GM21526 (cell line): ENCODE results near the gene NEK8.
"Not testable (repeated sequence)": the region's sequence is repeated elsewhere in the genome, so short reads cannot be mapped to it uniquely, and the experiment has no call there.

ENCODE experiments used
- ATAC-seq: cut with Tn5 transposase; IDR thresholded peaks from one replicate; pipeline ENCODE4 v1.9.1; 2021; ENCODE audit warnings: moderate library complexity; ENCODE audit not compliant: unreplicated experiment, low FRiP score

Gene NEK8

DNA sequence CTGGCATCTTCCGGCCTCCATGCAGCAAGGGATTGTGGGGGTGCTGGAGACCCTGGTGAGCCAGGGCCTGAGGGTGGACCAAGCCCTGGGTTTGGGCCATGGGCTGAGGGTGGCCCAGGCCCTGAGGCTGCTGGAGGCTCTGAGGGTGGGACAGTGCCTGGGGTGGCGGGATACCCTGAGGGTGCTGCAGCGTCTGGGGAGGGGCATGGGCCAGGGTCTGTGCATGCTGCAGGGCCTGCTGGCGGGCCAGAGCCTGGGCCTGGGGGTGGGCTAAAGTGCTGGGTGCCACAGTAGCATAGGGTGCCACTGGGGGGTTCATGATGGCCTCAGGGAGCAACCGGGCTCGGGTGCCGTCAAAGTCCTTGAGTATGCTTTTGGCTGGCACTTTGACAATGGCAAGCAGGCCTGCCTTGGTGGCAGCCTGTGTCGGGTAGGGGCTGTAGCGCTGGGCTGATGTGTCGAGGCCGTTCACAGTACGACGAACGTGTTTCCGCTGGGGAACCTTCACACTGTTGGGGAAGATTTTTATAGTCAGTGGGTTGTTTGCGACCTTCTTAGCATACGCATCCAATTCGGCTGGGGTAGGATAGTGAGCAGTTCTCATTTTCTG, 30.8 kb downstream of the NEK8 start:
- no peak for ATAC-seq

DNA sequence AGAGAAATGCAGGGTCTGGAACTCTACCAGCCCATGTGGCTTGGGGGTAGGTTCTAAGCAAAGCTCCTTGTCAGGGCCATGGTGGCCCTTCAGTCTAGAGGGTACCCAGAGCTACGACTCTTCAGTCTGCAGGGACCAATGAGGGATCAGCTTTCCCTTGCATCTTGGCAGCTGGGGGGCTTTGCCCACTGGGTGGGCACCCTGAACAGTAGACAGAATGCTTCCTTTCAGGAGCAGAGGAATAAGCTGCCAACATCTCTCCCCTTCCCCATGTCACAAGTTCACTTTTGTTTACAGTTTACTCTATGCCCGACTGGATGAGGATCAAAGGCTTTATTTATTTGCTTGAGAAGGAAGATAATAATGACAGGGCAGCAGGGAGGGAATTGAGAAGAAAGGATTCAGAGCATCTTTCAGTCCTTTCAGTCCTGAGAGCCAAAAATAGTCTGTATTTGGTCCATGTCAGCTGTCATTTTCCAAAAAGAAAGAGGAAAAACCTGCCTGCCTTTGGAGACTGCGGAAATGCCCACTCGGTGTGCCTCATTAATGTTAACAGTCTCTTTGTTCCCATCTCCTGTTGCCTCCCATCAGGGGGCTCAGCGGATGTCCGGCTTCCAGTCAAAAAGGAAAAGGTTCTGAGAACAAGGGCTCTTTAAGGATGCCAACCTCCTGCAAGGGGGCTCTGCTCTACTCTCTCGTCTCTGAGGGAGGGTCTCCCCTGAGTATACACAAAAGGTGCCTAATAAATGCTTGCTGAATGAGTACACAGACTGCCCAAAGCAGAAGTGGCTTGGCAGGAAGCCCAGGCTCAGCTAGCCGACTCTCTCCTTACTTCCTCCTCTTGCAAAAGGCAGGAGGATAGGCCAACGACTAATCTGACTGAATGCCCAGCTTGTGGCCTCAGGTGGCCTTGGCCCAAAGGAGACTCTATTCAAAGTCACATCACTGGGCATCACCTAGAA, 32.3 kb downstream of the NEK8 start:
- ATAC-seq: no peak

DNA sequence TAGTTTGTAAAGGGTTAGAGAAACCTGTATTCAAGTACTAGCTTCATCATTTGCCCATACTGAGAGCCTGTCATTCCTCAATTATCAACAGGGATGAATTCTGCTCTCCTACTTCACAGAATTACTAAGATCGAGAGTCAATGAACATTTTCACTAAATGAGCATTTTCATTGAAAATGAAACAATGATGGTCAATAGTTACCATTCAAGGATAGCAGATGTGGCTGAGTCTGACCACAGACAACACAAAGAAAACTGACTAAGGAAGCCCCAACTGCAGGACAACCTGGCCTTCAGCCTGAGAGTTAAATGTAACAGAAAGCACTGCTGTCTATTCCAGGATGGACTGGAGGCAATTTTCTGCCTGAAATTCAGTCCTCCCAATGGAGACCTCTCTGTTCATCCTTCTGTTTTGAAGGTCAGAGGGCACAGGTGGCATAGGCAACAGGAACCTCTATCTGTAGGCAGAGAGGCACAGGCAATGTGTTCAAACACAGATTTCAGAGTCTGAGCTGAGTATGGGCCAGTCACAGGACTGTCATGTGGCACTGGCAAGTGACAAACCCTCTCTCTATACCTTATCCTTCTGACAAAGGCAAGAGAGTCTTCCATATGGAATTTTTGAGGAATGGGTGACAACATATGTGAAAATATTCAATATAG, 34.7 kb downstream of the NEK8 start:
- no peak for ATAC-seq

DNA sequence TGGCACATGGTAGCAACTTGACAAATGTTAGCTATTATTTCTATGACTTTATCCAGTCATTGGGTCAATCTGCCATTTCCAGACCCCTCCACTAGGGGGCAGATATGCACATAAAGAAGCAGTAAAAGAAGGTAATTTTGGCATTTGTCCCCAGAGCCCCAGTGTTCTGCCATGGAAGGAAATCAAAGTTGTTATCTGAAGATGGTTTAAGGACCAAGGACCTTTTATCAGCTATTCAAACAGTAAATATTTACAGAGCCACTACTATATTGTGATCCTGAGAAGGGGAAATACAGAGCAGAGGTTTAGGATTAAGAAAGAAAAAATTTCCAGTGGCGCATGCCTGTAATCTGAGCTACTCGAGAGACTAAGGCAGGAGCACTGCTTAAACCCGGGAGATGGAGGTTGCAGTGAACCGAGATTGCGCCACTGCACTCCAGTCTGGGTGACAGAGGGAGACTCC, 35.2 kb downstream of the NEK8 start:
- no peak for ATAC-seq

DNA sequence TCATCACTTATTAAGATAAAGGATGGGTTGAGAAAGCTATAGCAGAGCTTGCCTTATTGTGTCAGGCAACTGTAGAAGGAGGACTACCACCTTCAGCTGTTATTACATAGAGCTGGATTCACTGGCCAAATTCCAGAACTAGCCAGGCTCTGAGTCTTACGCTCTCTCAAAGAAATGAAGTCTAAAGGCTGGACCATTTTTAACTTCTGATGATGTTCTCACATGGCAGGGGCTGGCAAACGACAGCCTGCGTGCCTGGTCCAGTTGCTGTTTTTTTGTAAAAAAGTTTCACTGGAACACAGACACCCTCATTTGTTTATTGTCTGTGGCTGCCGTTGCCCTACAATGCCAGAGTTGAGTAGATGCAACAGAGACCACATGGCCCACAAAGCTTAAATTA, 36.5 kb downstream of the NEK8 start:
- ATAC-seq: no peak

DNA sequence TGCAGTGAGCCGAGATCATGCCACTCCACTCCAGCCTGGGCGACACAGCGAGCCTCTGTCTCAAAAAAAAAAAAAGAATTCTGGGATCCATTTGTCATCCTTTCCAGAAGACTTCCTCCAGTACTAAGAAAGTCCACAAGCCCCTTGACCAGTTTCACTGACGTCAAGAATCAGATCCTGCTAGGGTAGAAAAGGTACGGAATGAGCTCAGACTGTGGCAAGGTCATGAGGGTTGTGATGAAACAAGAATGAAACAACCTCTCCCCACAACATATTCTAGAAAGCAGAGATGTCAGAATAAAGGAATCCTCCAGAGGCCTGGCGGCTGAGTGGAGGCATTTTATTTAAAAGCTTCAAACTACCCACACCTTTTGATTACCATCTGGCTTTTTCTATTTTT, 45.1 kb downstream of the NEK8 start:
- no peak for ATAC-seq

DNA sequence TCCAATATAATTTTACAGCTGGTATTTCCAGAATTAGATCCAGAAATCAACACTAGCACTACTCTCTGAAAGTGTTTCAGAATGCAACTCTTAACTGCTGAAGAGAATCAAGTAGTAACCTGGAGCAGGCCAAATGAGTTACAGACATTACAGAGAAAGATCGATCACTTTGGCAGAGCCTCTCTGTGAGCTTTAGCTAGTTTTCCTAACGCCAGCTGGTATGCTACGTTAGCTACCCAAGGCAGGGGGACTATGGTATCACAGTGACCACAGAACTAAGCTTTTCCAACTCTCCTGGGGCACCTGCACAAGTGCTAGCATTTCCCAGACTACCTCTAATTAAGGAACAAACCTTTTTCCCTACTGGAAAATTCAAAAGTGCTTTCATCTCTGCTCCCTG, 45.6 kb downstream of the NEK8 start:
- ATAC-seq: no peak

DNA sequence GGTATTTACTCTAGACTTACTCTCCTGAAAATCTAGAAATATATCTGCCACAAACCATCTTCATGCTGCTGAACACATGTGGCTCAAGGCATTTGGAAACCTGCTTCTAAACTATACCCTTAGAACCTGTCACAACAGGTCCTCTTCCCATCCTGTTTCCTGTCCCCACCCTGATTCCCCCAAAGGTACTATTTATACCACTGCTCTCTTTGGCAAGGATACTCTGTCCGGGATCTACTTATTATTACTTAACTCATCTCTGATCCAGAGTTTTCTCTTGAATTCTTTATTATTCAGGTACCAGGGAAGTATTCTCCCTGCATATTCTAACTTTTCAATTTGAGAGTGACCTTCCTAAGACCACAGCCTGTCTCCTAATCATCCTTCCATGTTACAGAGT, 48.6 kb downstream of the NEK8 start:
- ATAC-seq: no peak

DNA sequence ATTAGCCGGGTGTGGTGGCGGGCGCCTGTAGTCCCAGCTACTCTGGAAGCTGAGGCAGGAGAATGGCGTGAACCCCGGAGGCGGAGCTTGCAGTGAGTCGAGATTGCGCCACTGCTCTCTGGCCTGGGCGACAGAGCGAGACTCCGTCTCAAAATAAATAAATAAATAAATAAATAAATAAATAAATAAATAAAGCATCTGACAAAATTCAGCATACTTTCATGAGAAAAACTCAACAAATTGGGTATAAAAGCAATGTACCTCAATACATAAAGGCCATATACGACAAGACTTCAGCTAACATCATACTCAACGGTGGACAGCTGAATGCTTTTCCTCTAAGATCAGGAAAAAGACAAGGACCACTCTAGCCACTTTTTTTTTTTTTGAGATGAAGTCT, 51.0 kb downstream of the NEK8 start:
- not testable (repeated sequence) for ATAC-seq

DNA sequence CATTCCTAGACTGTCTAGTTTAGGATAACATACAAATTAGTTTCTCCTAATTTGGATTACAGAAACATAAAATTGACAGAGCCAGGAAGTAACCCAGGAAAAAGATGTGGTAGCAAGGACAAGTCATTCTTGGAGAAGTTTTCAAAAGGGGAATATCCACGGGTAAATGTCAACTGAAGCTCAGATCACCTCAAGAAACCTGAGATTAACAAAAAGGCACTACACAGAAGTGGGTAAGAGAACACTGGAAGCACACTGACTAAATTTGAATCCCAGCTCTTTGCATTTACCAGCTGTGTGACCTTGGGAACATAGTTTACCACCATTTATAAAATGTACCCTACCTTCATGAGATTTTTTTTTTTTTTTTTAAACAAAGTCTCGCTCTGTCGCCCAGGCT, 54.6 kb downstream of the NEK8 start:
- no peak for ATAC-seq

DNA sequence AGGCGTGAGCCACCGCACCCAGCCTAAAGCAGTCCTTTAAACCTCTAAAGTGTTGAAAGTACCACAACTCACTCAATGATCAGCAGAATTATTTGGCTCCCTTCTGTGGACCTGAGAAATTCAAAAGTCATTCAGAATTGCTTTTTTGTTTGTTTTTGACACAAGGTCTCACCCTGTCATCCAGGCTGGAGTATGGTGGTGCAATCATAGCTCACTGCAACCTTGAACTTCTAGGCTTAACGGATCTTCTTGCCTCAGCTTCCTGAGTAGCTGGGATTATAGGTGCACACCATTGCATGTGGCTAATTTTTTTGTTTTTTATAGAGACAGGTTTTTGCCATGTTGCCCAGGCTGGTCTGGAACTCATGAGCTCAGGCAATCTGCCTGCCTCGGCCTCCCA, 59.5 kb downstream of the NEK8 start:
- no peak for ATAC-seq
